ENCODE data around the gene RMND1. TPM values are rescaled to one million over a fixed set of nuclear protein-coding genes. Genes with fewer than 3 reads are reported as not detected.
"Not testable (repeated sequence)": the region's sequence is repeated elsewhere in the genome, so short reads cannot be mapped to it uniquely, and the experiment has no call there.

Gene RMND1
- total RNA-seq, 2 experiments from 2014 or later: 6.5 to 7.5 TPM

DNA sequence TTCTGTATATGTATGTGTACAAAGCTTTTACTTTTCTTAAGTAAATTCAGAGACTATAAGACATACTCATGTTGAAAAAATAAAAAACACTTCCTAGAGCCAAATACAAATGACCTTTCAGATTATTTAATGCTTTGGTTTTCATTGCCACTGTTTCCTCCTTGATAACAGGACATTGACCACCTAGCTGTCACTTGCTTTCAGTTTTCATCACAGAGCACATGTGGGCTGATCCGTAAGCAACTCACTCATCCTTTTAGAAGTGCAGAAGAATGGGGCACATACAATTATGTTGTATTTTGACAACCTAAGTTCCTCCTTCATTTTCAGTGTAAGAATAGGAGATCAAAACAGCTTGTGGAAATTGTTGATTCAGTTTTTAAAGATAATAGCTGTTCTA lies 66.7 kb downstream of the RMND1 start:
- DNase-seq (peak in 2 of 14 experiments; percentile 39 to 59), ATAC-seq (ENCODE audit: poor library complexity) (no peak)
- TF ChIP-seq, protein P1, sequence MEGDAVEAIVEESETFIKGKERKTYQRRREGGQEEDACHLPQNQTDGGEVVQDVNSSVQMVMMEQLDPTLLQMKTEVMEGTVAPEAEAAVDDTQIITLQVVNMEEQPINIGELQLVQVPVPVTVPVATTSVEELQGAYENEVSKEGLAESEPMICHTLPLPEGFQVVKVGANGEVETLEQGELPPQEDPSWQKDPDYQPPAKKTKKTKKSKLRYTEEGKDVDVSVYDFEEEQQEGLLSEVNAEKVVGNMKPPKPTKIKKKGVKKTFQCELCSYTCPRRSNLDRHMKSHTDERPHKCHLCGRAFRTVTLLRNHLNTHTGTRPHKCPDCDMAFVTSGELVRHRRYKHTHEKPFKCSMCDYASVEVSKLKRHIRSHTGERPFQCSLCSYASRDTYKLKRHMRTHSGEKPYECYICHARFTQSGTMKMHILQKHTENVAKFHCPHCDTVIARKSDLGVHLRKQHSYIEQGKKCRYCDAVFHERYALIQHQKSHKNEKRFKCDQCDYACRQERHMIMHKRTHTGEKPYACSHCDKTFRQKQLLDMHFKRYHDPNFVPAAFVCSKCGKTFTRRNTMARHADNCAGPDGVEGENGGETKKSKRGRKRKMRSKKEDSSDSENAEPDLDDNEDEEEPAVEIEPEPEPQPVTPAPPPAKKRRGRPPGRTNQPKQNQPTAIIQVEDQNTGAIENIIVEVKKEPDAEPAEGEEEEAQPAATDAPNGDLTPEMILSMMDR (IDR thresholded peaks at IDR 0.05): no peak
- H3K27me3 ChIP-seq (ENCODE audit: control insufficient read depth in 1 of 2, insufficient read depth in 2 of 2, low read length in 2 of 2): no peaks in the 10 kb centered on the region
- no peaks in the 10 kb centered on the region for H3K9me3 Mint-ChIP-seq
- H3K27ac ChIP-seq (ENCODE audit: low read depth in 1 of 2, low read length in 2 of 2): no peak overlapping the region
- H3K4me1 Mint-ChIP-seq (ENCODE audit: low read depth): peaks cover 73% of the 10 kb centered on the region
- H3K27ac Mint-ChIP-seq: peak overlapping the region; percentile 66
- peaks cover 18% of the 10 kb centered on the region for H3K36me3 Mint-ChIP-seq (ENCODE audit: low read depth)
- no peaks in the 10 kb centered on the region for H3K9me3 ChIP-seq (ENCODE audit: control insufficient read depth in 1 of 2, insufficient read depth in 1 of 2, low read length in 2 of 2)
- peaks cover 44% of the 10 kb centered on the region for H3K4me1 ChIP-seq (ENCODE audit: insufficient read depth, low read length)
- CTCF ChIA-PET: interaction anchor here (1.0 to 1.4 kb wide), 2 partner anchors 21 to 51 kb away, joined by 3 to 5 read pairs; no protein-coding TSS in a partner anchor
- no peak overlapping the region for H3K4me3 Mint-ChIP-seq
- no peak overlapping the region for H3K4me3 ChIP-seq (ENCODE audit: low read length)
- H3K36me3 ChIP-seq (ENCODE audit: insufficient read depth, low read length): peaks cover 11% of the 10 kb centered on the region
- intact Hi-C loops (cut with DNase I, micrococcal nuclease): loop anchor here in 1 of 2 experiments (2.0 to 10.0 kb wide), 4 partner anchors 14 to 1840 kb away; partner anchors contain the start of genes FBXO5 and PPIL4
- POLR2A ChIA-PET: interaction anchor here (0.8 to 1.4 kb wide), 4 partner anchors 10 to 67 kb away, joined by 3 to 5 read pairs (median 4); partner anchors contain the start of gene RMND1
- no peaks in the 10 kb centered on the region for H3K27me3 Mint-ChIP-seq

GRCh38 chr6:151384151-151384550 lies 67.8 kb downstream of the RMND1 start:
- peak overlapping the region; percentile 13 for H3K4me3 Mint-ChIP-seq
- POLR2A ChIA-PET: interaction anchor here (0.9 kb wide), 1 partner anchor 68 kb away, joined by 3 read pairs; the partner anchor contains the start of gene RMND1
- CTCF ChIA-PET: no interaction called here
- H3K27ac ChIP-seq (ENCODE audit: low read depth in 1 of 2, low read length in 2 of 2): no peak overlapping the region
- no peaks in the 10 kb centered on the region for H3K9me3 ChIP-seq (ENCODE audit: control insufficient read depth in 1 of 2, insufficient read depth in 1 of 2, low read length in 2 of 2)
- DNase-seq (no peak), ATAC-seq (ENCODE audit: poor library complexity) (no peak)
- no peaks in the 10 kb centered on the region for H3K27me3 Mint-ChIP-seq
- H3K4me3 ChIP-seq (ENCODE audit: low read length): no peak overlapping the region
- H3K36me3 Mint-ChIP-seq (ENCODE audit: low read depth): peaks cover 9% of the 10 kb centered on the region
- H3K4me1 Mint-ChIP-seq (ENCODE audit: low read depth): peaks cover 76% of the 10 kb centered on the region
- H3K27me3 ChIP-seq (ENCODE audit: control insufficient read depth in 1 of 2, insufficient read depth in 2 of 2, low read length in 2 of 2): no peaks in the 10 kb centered on the region
- H3K36me3 ChIP-seq (ENCODE audit: insufficient read depth, low read length): peaks cover 11% of the 10 kb centered on the region
- no peaks in the 10 kb centered on the region for H3K9me3 Mint-ChIP-seq
- TF ChIP-seq, protein P1 (IDR thresholded peaks at IDR 0.05): no peak
- H3K4me1 ChIP-seq (ENCODE audit: insufficient read depth, low read length): peaks cover 42% of the 10 kb centered on the region
- intact Hi-C loops (cut with DNase I, micrococcal nuclease): loop anchor here in 1 of 2 experiments (2.0 to 10.0 kb wide), 4 partner anchors 13 to 1839 kb away; partner anchors contain the start of genes FBXO5 and PPIL4
- H3K27ac Mint-ChIP-seq: peak overlapping the region; percentile 66

- DNase-seq; H3K9me3 Mint-ChIP-seq; ATAC-seq (ENCODE audit: poor library complexity); H3K27ac Mint-ChIP-seq; H3K4me3 ChIP-seq (ENCODE audit: low read length); H3K27me3 Mint-ChIP-seq; H3K27ac ChIP-seq (ENCODE audit: low read depth in 1 of 2, low read length in 2 of 2); H3K4me3 Mint-ChIP-seq; H3K27me3 ChIP-seq (ENCODE audit: control insufficient read depth in 1 of 2, insufficient read depth in 2 of 2, low read length in 2 of 2); H3K36me3 Mint-ChIP-seq (ENCODE audit: low read depth); H3K9me3 ChIP-seq (ENCODE audit: control insufficient read depth in 1 of 2, insufficient read depth in 1 of 2, low read length in 2 of 2): not testable (repeated sequence)
- intact Hi-C loops (cut with DNase I, micrococcal nuclease): loop anchor here in 1 of 2 experiments (10.0 kb wide), 3 partner anchors 792 to 1838 kb away; partner anchors contain the start of genes FBXO5 and PPIL4
- H3K4me1 Mint-ChIP-seq (ENCODE audit: low read depth): peaks cover 74% of the 10 kb centered on the region
- ChIA-PET CTCF (interaction anchor here (0.6 to 0.8 kb wide), 2 partner anchors 9 to 94 kb away, joined by 3 read pairs; no protein-coding TSS in a partner anchor), POLR2A (interaction anchor here (5.1 kb wide), 1 partner anchor 8 kb away, joined by 45 read pairs; the partner anchor contains the start of gene ZBTB2)
- H3K4me1 ChIP-seq (ENCODE audit: insufficient read depth, low read length): peaks cover 34% of the 10 kb centered on the region
- H3K36me3 ChIP-seq (ENCODE audit: insufficient read depth, low read length): peaks cover 11% of the 10 kb centered on the region
Observed at GRCh38 chr6:151382631-151383030, 69.3 kb downstream of the RMND1 start.
